Mesendoderm (in vitro differentiated cells): ENCODE measurements around the gene MEIOC. TPM values are rescaled to one million over a fixed set of nuclear protein-coding genes. Genes with fewer than 3 reads are reported as not detected.

ENCODE experiments used
- DNase-seq: peaks from one replicate; pipeline ENCODE4 v3.0.0; 2013
- H2AK5ac ChIP-seq: 2 replicates; pipeline ENCODE4 v1.6.1; 2013; ENCODE audit warnings: low read length, inconsistent platforms
- H2BK120ac ChIP-seq: 2 replicates; pipeline ENCODE4 v1.6.1; 2013; ENCODE audit warnings: low read depth, mild to moderate bottlenecking, low read length, moderate library complexity, mixed read lengths
- H2BK15ac ChIP-seq: replicated peaks from 2 replicates; pipeline ENCODE4 v1.6.1; 2013; ENCODE audit warnings: low read depth, mild to moderate bottlenecking, moderate library complexity
- H2BK5ac ChIP-seq: 2 replicates; pipeline ENCODE4 v1.6.1; 2013; ENCODE audit warnings: low read length, inconsistent platforms
- H3K18ac ChIP-seq: 2 replicates; pipeline ENCODE4 v1.6.1; 2013; ENCODE audit warnings: mild to moderate bottlenecking, low read length, mixed read lengths
- H3K23ac ChIP-seq: one replicate; pipeline ENCODE4 v1.6.1; 2013; ENCODE audit warnings: low read length
- H3K27ac ChIP-seq: 2 replicates; pipeline ENCODE4 v1.5.1; 2013; ENCODE audit warnings: low read depth, mild to moderate bottlenecking, inconsistent platforms, low read length, moderate library complexity
- H3K27me3 ChIP-seq: 2 replicates; pipeline ENCODE4 v1.6.1; 2013; ENCODE audit warnings: low read length, control low read depth, mild to moderate bottlenecking, inconsistent platforms; ENCODE audit not compliant: insufficient read depth, poor library complexity
- H3K36me3 ChIP-seq: 2 replicates; pipeline ENCODE4 v1.6.1; 2013; ENCODE audit warnings: low read length, inconsistent platforms; ENCODE audit not compliant: control insufficient read depth, insufficient read depth
- H3K4ac ChIP-seq: one replicate; pipeline ENCODE4 v1.6.1; 2013; ENCODE audit warnings: low read depth, mild to moderate bottlenecking, low read length, moderate library complexity
- H3K4me1 ChIP-seq: 2 replicates; pipeline ENCODE4 v1.6.1; 2013; ENCODE audit warnings: low read depth, low read length, inconsistent platforms; ENCODE audit not compliant: control insufficient read depth
- H3K4me2 ChIP-seq: 2 replicates; pipeline ENCODE4 v1.6.1; 2013; ENCODE audit warnings: low read length
- H3K4me3 ChIP-seq: 2 replicates; pipeline ENCODE4 v1.5.1; 2013; ENCODE audit warnings: mild to moderate bottlenecking, low read length
- H3K56ac ChIP-seq: one replicate; pipeline ENCODE4 v1.6.1; 2013; ENCODE audit warnings: low read length
- H3K79me1 ChIP-seq: 2 replicates; pipeline ENCODE4 v1.6.1; 2013; ENCODE audit warnings: low read length, inconsistent platforms
- H3K79me2 ChIP-seq: 2 replicates; pipeline ENCODE4 v1.6.1; 2013; ENCODE audit warnings: mild to moderate bottlenecking, low read length; ENCODE audit not compliant: control insufficient read depth, insufficient read depth
- H3K9ac ChIP-seq: 2 replicates; pipeline ENCODE4 v1.6.1; 2013; ENCODE audit warnings: low read length, inconsistent platforms
- H4K5ac ChIP-seq: one replicate; pipeline ENCODE4 v1.6.1; 2013; ENCODE audit warnings: low read length
- H4K8ac ChIP-seq: one replicate; pipeline ENCODE4 v1.6.1; 2013; ENCODE audit warnings: low read depth, mild to moderate bottlenecking, control low read depth, low read length, moderate library complexity
- WGBS: extraction: QIAGEN DNeasy Blood & Tissue Kit; methylation state at CpG from one replicate; pipeline ENCODE4 v1.1.7; 2013; ENCODE audit warnings: low lambda C conversion rate, missing lambda C conversion rate; ENCODE audit not compliant: insufficient coverage; ENCODE audit errors: extremely low coverage; 5-methylcytosine and 5-hydroxymethylcytosine counted together
- polyA plus RNA-seq, 2 experiments: library from polyadenylated mRNA; stranded (reverse); fragments of 200-250 nt; gene quantifications; one replicate each; pipeline ENCODE4 v1.2.3, GENCODE V29; 2013

The MEIOC gene
- 0.29 TPM for polyA plus RNA-seq (2013, experiment 1 of 2)
- 0.35 TPM for polyA plus RNA-seq (2013, experiment 2 of 2)

- H3K36me3 ChIP-seq: no peaks in the 10 kb centered on the region
- H3K9ac ChIP-seq: no peak within 1 kb of the TSS
- H3K56ac ChIP-seq: peak within 1 kb of the TSS; percentile 49
- H3K79me1 ChIP-seq: no peaks in the 10 kb centered on the region
- H3K79me2 ChIP-seq: no peaks in the 10 kb centered on the region
- H2BK15ac ChIP-seq: no peak within 1 kb of the TSS
- peak; percentile 83 for DNase-seq
- H4K8ac ChIP-seq: no peak within 1 kb of the TSS
- H2BK5ac ChIP-seq: no peak within 1 kb of the TSS
- no peak within 1 kb of the TSS for H3K4ac ChIP-seq
- H2BK120ac ChIP-seq: no peak within 1 kb of the TSS
- no peak within 1 kb of the TSS for H2AK5ac ChIP-seq
- H3K27ac ChIP-seq: no peak within 1 kb of the TSS
- no peak within 1 kb of the TSS for H3K4me2 ChIP-seq
- H4K5ac ChIP-seq: no peak within 1 kb of the TSS
- H3K4me3 ChIP-seq: no peak within 1 kb of the TSS
- no CpG with 5 or more reads among the region's 57 CpGs for WGBS
- H3K23ac ChIP-seq: no peak within 1 kb of the TSS
- peaks cover 5% of the 10 kb centered on the region for H3K27me3 ChIP-seq
- no peaks in the 10 kb centered on the region for H3K4me1 ChIP-seq
- no peak within 1 kb of the TSS for H3K18ac ChIP-seq
Measured at GRCh38 chr17:44655983-44656710, at the start of gene MEIOC. Gene MEIOC, plus strand, starts transcription at chr17:44656468. Its CDS starts 146 bp downstream, at chr17:44656614.

GRCh38 chr17:44606658-44607057, 49.6 kb upstream of the MEIOC start:
- H2AK5ac ChIP-seq: no peak overlapping the region
- no peak overlapping the region for H3K4ac ChIP-seq
- H4K5ac ChIP-seq: no peak overlapping the region
- H4K8ac ChIP-seq: no peak overlapping the region
- no CpG with 5 or more reads among the region's 11 CpGs for WGBS
- H3K23ac ChIP-seq: no peak overlapping the region
- H3K79me1 ChIP-seq: no peaks in the 10 kb centered on the region
- H2BK120ac ChIP-seq: no peak overlapping the region
- DNase-seq: no peak
- H3K18ac ChIP-seq: no peak overlapping the region
- peaks cover 16% of the 10 kb centered on the region for H3K4me1 ChIP-seq
- no peak overlapping the region for H3K4me2 ChIP-seq
- H2BK5ac ChIP-seq: no peak overlapping the region
- H2BK15ac ChIP-seq: no peak overlapping the region
- no peaks in the 10 kb centered on the region for H3K27me3 ChIP-seq
- H3K9ac ChIP-seq: no peak overlapping the region
- H3K79me2 ChIP-seq: no peaks in the 10 kb centered on the region
- H3K27ac ChIP-seq: no peak overlapping the region
- H3K4me3 ChIP-seq: no peak overlapping the region
- no peak overlapping the region for H3K56ac ChIP-seq
- no peaks in the 10 kb centered on the region for H3K36me3 ChIP-seq

- WGBS: no CpG with 5 or more reads among the region's 10 CpGs
- no peak overlapping the region for H4K5ac ChIP-seq
- H2BK120ac ChIP-seq: peak overlapping the region; percentile 31
- no peaks in the 10 kb centered on the region for H3K27me3 ChIP-seq
- peak overlapping the region; percentile 48 for H3K4ac ChIP-seq
- H3K27ac ChIP-seq: no peak overlapping the region
- no peaks in the 10 kb centered on the region for H3K79me2 ChIP-seq
- H2AK5ac ChIP-seq: peak overlapping the region; percentile 52
- H4K8ac ChIP-seq: no peak overlapping the region
- no peaks in the 10 kb centered on the region for H3K79me1 ChIP-seq
- H3K56ac ChIP-seq: peak overlapping the region; percentile 78
- peaks cover 16% of the 10 kb centered on the region for H3K4me1 ChIP-seq
- no peak overlapping the region for H3K4me3 ChIP-seq
- no peak overlapping the region for H2BK15ac ChIP-seq
- H3K18ac ChIP-seq: peak overlapping the region; percentile 13
- H3K36me3 ChIP-seq: no peaks in the 10 kb centered on the region
- DNase-seq: peak; percentile 85
- H3K9ac ChIP-seq: no peak overlapping the region
- no peak overlapping the region for H3K23ac ChIP-seq
- no peak overlapping the region for H3K4me2 ChIP-seq
- peak overlapping the region; percentile 2 for H2BK5ac ChIP-seq
Measured at GRCh38 chr17:44607836-44608690, 48.2 kb upstream of the MEIOC start.

GRCh38 chr17:44608727-44609435, 47.4 kb upstream of the MEIOC start:
- peak overlapping the region; percentile 31 for H2BK120ac ChIP-seq
- no peak overlapping the region for H4K5ac ChIP-seq
- H3K27me3 ChIP-seq: no peaks in the 10 kb centered on the region
- no peak overlapping the region for H3K4me3 ChIP-seq
- peak; percentile 65 for DNase-seq
- H3K79me1 ChIP-seq: no peaks in the 10 kb centered on the region
- WGBS: no CpG with 5 or more reads among the region's 6 CpGs
- H3K56ac ChIP-seq: peak overlapping the region; percentile 78
- H2AK5ac ChIP-seq: peak overlapping the region; percentile 99
- H2BK5ac ChIP-seq: peak overlapping the region; percentile 93
- no peaks in the 10 kb centered on the region for H3K36me3 ChIP-seq
- no peak overlapping the region for H3K9ac ChIP-seq
- peak overlapping the region; percentile 85 for H3K23ac ChIP-seq
- no peaks in the 10 kb centered on the region for H3K79me2 ChIP-seq
- H3K4ac ChIP-seq: peak overlapping the region; percentile 48
- H2BK15ac ChIP-seq: no peak overlapping the region
- peak overlapping the region; percentile 13 for H3K18ac ChIP-seq
- no peak overlapping the region for H3K4me2 ChIP-seq
- no peak overlapping the region for H4K8ac ChIP-seq
- no peak overlapping the region for H3K27ac ChIP-seq
- H3K4me1 ChIP-seq: peaks cover 16% of the 10 kb centered on the region

- no peaks in the 10 kb centered on the region for H3K27me3 ChIP-seq
- no peak overlapping the region for H2BK120ac ChIP-seq
- peaks cover 14% of the 10 kb centered on the region for H3K4me1 ChIP-seq
- H3K4me3 ChIP-seq: no peak overlapping the region
- H3K36me3 ChIP-seq: no peaks in the 10 kb centered on the region
- H3K56ac ChIP-seq: no peak overlapping the region
- no peaks in the 10 kb centered on the region for H3K79me1 ChIP-seq
- H2BK5ac ChIP-seq: no peak overlapping the region
- H2BK15ac ChIP-seq: no peak overlapping the region
- no peak overlapping the region for H3K9ac ChIP-seq
- H2AK5ac ChIP-seq: peak overlapping the region; percentile 58
- H4K5ac ChIP-seq: no peak overlapping the region
- H3K27ac ChIP-seq: no peak overlapping the region
- no peak overlapping the region for H3K23ac ChIP-seq
- no peak overlapping the region for H3K4me2 ChIP-seq
- DNase-seq: peak; percentile 76
- no peaks in the 10 kb centered on the region for H3K79me2 ChIP-seq
- no CpG with 5 or more reads among the region's 4 CpGs for WGBS
- H3K4ac ChIP-seq: no peak overlapping the region
- H3K18ac ChIP-seq: no peak overlapping the region
- no peak overlapping the region for H4K8ac ChIP-seq
Measured at GRCh38 chr17:44610331-44610730, 45.9 kb upstream of the MEIOC start.
